ENCODE results near the gene ARL16. TPM values are rescaled to one million over a fixed set of nuclear protein-coding genes. Genes with fewer than 3 reads are reported as not detected.

ARL16 gene
- total RNA-seq, 1 experiment from 2014 or later, result 22.4 TPM

- no peak overlapping the region for H3K4me2 ChIP-seq (ENCODE audit: low read depth, low read length, poor library complexity, severe bottlenecking)
- no peaks in the 10 kb centered on the region for H3K27me3 ChIP-seq (ENCODE audit: low read length)
Observed at GRCh38 chr17:81651692-81652091, 31.9 kb downstream of the ARL16 start.

GRCh38 chr17:81650951-81651350 is 32.6 kb downstream of the ARL16 start:
- no peak overlapping the region for H3K27ac ChIP-seq (ENCODE audit: low read length)
- no peaks in the 10 kb centered on the region for H3K9me3 ChIP-seq (ENCODE audit: low read length)
- H3K9ac ChIP-seq (ENCODE audit: low read length), result no peak overlapping the region
- no peaks in the 10 kb centered on the region for H3K79me2 ChIP-seq (ENCODE audit: low read length)
- DNase-seq, result no peak
- H3K4me2 ChIP-seq (ENCODE audit: low read depth, low read length, poor library complexity, severe bottlenecking), result no peak overlapping the region
- no peaks in the 10 kb centered on the region for H3K36me3 ChIP-seq (ENCODE audit: insufficient read depth, low read length)
- H3K4me1 ChIP-seq (ENCODE audit: low read length), result no peaks in the 10 kb centered on the region
- H4K20me1 ChIP-seq (ENCODE audit: insufficient read depth, low read depth, low read length), result no peaks in the 10 kb centered on the region
- H3K4me3 ChIP-seq (ENCODE audit: low read length), result no peak overlapping the region
- no peaks in the 10 kb centered on the region for H3K9me2 ChIP-seq (replicated peaks; ENCODE audit: insufficient read depth, low read length)
- H3K27me3 ChIP-seq (ENCODE audit: low read length), result no peaks in the 10 kb centered on the region
- H2AFZ ChIP-seq (ENCODE audit: low read length), result no peak overlapping the region

More at GRCh38 chr17:81651692-81652091, 31.9 kb downstream of the ARL16 start:
- Histone ChIP-seq H4K20me1 (ENCODE audit: insufficient read depth, low read depth, low read length) (no peaks in the 10 kb centered on the region), H3K4me1 (ENCODE audit: low read length) (no peaks in the 10 kb centered on the region), H2AFZ (ENCODE audit: low read length) (no peak overlapping the region), H3K9ac (ENCODE audit: low read length) (no peak overlapping the region), H3K4me3 (ENCODE audit: low read length) (no peak overlapping the region), H3K9me3 (ENCODE audit: low read length) (no peaks in the 10 kb centered on the region), H3K79me2 (ENCODE audit: low read length) (no peaks in the 10 kb centered on the region), H3K9me2 (replicated peaks; ENCODE audit: insufficient read depth, low read length) (no peaks in the 10 kb centered on the region), H3K36me3 (ENCODE audit: insufficient read depth, low read length) (no peaks in the 10 kb centered on the region), H3K27ac (ENCODE audit: low read length) (no peak overlapping the region)
- DNase-seq, result no peak

- Histone ChIP-seq H3K4me1 (ENCODE audit: low read length) (no peaks in the 10 kb centered on the region), H3K9ac (ENCODE audit: low read length) (no peak overlapping the region), H3K9me3 (ENCODE audit: low read length) (no peaks in the 10 kb centered on the region), H4K20me1 (ENCODE audit: insufficient read depth, low read depth, low read length) (no peaks in the 10 kb centered on the region), H3K4me2 (ENCODE audit: low read depth, low read length, poor library complexity, severe bottlenecking) (no peak overlapping the region), H3K27me3 (ENCODE audit: low read length) (no peaks in the 10 kb centered on the region), H3K9me2 (replicated peaks; ENCODE audit: insufficient read depth, low read length) (no peaks in the 10 kb centered on the region), H3K4me3 (ENCODE audit: low read length) (no peak overlapping the region), H3K27ac (ENCODE audit: low read length) (no peak overlapping the region), H2AFZ (ENCODE audit: low read length) (no peak overlapping the region), H3K79me2 (ENCODE audit: low read length) (no peaks in the 10 kb centered on the region), H3K36me3 (ENCODE audit: insufficient read depth, low read length) (no peaks in the 10 kb centered on the region)
- no peak for DNase-seq
Observed at GRCh38 chr17:81648707-81649085, 34.9 kb downstream of the ARL16 start.

GRCh38 chr17:81648013-81648706 is 35.4 kb downstream of the ARL16 start:
- Histone ChIP-seq H3K4me2 (ENCODE audit: low read depth, low read length, poor library complexity, severe bottlenecking) (no peak overlapping the region), H4K20me1 (ENCODE audit: insufficient read depth, low read depth, low read length) (no peaks in the 10 kb centered on the region), H3K9me2 (replicated peaks; ENCODE audit: insufficient read depth, low read length) (no peaks in the 10 kb centered on the region), H3K9me3 (ENCODE audit: low read length) (no peaks in the 10 kb centered on the region), H2AFZ (ENCODE audit: low read length) (no peak overlapping the region), H3K27ac (ENCODE audit: low read length) (no peak overlapping the region), H3K4me3 (ENCODE audit: low read length) (no peak overlapping the region), H3K9ac (ENCODE audit: low read length) (no peak overlapping the region), H3K79me2 (ENCODE audit: low read length) (no peaks in the 10 kb centered on the region), H3K4me1 (ENCODE audit: low read length) (no peaks in the 10 kb centered on the region), H3K36me3 (ENCODE audit: insufficient read depth, low read length) (no peaks in the 10 kb centered on the region), H3K27me3 (ENCODE audit: low read length) (no peaks in the 10 kb centered on the region)
- DNase-seq, result no peak

- no peak overlapping the region for H3K9ac ChIP-seq (ENCODE audit: low read length)
- DNase-seq, result no peak
- H3K4me1 ChIP-seq (ENCODE audit: low read length), result no peaks in the 10 kb centered on the region
- no peaks in the 10 kb centered on the region for H3K36me3 ChIP-seq (ENCODE audit: insufficient read depth, low read length)
- H3K9me3 ChIP-seq (ENCODE audit: low read length), result no peaks in the 10 kb centered on the region
- no peak overlapping the region for H3K27ac ChIP-seq (ENCODE audit: low read length)
- H3K4me2 ChIP-seq (ENCODE audit: low read depth, low read length, poor library complexity, severe bottlenecking), result no peak overlapping the region
- H2AFZ ChIP-seq (ENCODE audit: low read length), result no peak overlapping the region
- no peak overlapping the region for H3K4me3 ChIP-seq (ENCODE audit: low read length)
- H3K27me3 ChIP-seq (ENCODE audit: low read length), result no peaks in the 10 kb centered on the region
- H4K20me1 ChIP-seq (ENCODE audit: insufficient read depth, low read depth, low read length), result no peaks in the 10 kb centered on the region
- H3K79me2 ChIP-seq (ENCODE audit: low read length), result no peaks in the 10 kb centered on the region
- no peaks in the 10 kb centered on the region for H3K9me2 ChIP-seq (replicated peaks; ENCODE audit: insufficient read depth, low read length)
Observed at GRCh38 chr17:81647640-81648012, 36.0 kb downstream of the ARL16 start.

GRCh38 chr17:81646869-81647600 is 36.6 kb downstream of the ARL16 start:
- Histone ChIP-seq H2AFZ (ENCODE audit: low read length) (no peak overlapping the region), H4K20me1 (ENCODE audit: insufficient read depth, low read depth, low read length) (no peaks in the 10 kb centered on the region)

GRCh38 chr17:81644976-81645952 is 38.3 kb downstream of the ARL16 start:
- Histone ChIP-seq H3K27me3 (ENCODE audit: low read length) (no peaks in the 10 kb centered on the region), H3K9ac (ENCODE audit: low read length) (no peak overlapping the region), H3K4me1 (ENCODE audit: low read length) (no peaks in the 10 kb centered on the region), H3K9me3 (ENCODE audit: low read length) (no peaks in the 10 kb centered on the region), H3K4me3 (ENCODE audit: low read length) (no peak overlapping the region), H4K20me1 (ENCODE audit: insufficient read depth, low read depth, low read length) (no peaks in the 10 kb centered on the region), H3K27ac (ENCODE audit: low read length) (no peak overlapping the region), H2AFZ (ENCODE audit: low read length) (no peak overlapping the region), H3K9me2 (replicated peaks; ENCODE audit: insufficient read depth, low read length) (no peaks in the 10 kb centered on the region), H3K79me2 (ENCODE audit: low read length) (no peaks in the 10 kb centered on the region), H3K36me3 (ENCODE audit: insufficient read depth, low read length) (no peaks in the 10 kb centered on the region), H3K4me2 (ENCODE audit: low read depth, low read length, poor library complexity, severe bottlenecking) (no peak overlapping the region)
- no peak for DNase-seq

More at GRCh38 chr17:81646869-81647600, 36.6 kb downstream of the ARL16 start:
- DNase-seq, result no peak
- Histone ChIP-seq H3K4me3 (ENCODE audit: low read length) (no peak overlapping the region), H3K4me1 (ENCODE audit: low read length) (no peaks in the 10 kb centered on the region), H3K4me2 (ENCODE audit: low read depth, low read length, poor library complexity, severe bottlenecking) (no peak overlapping the region), H3K36me3 (ENCODE audit: insufficient read depth, low read length) (no peaks in the 10 kb centered on the region), H3K27me3 (ENCODE audit: low read length) (no peaks in the 10 kb centered on the region), H3K9ac (ENCODE audit: low read length) (no peak overlapping the region), H3K27ac (ENCODE audit: low read length) (no peak overlapping the region), H3K9me2 (replicated peaks; ENCODE audit: insufficient read depth, low read length) (no peaks in the 10 kb centered on the region), H3K9me3 (ENCODE audit: low read length) (no peaks in the 10 kb centered on the region), H3K79me2 (ENCODE audit: low read length) (no peaks in the 10 kb centered on the region)

- Histone ChIP-seq H3K79me2 (ENCODE audit: low read length) (no peaks in the 10 kb centered on the region), H3K4me1 (ENCODE audit: low read length) (no peaks in the 10 kb centered on the region), H2AFZ (ENCODE audit: low read length) (no peak overlapping the region), H3K4me3 (ENCODE audit: low read length) (no peak overlapping the region), H3K36me3 (ENCODE audit: insufficient read depth, low read length) (no peaks in the 10 kb centered on the region), H3K9me2 (replicated peaks; ENCODE audit: insufficient read depth, low read length) (no peaks in the 10 kb centered on the region), H3K27me3 (ENCODE audit: low read length) (no peaks in the 10 kb centered on the region), H3K9ac (ENCODE audit: low read length) (no peak overlapping the region), H3K4me2 (ENCODE audit: low read depth, low read length, poor library complexity, severe bottlenecking) (no peak overlapping the region), H4K20me1 (ENCODE audit: insufficient read depth, low read depth, low read length) (no peaks in the 10 kb centered on the region), H3K27ac (ENCODE audit: low read length) (no peak overlapping the region), H3K9me3 (ENCODE audit: low read length) (no peaks in the 10 kb centered on the region)
- DNase-seq, result no peak
Observed at GRCh38 chr17:81644496-81644895, 39.1 kb downstream of the ARL16 start.

All from Karpas-422 (cell line).